ENCODE measurements around the gene SCPEP1. TPM values are rescaled to one million over a fixed set of nuclear protein-coding genes. Genes with fewer than 3 reads are reported as not detected.
A peak's percentile ranks its signal among the peaks of the same experiment; 100 is the strongest.

The SCPEP1 gene
- total and polyA plus RNA-seq, 2 of the 13 experiments (the other 11 are each of a cell fraction or from before 2014, with no cell fraction given): 24.3 to 27.3 TPM

DNA sequence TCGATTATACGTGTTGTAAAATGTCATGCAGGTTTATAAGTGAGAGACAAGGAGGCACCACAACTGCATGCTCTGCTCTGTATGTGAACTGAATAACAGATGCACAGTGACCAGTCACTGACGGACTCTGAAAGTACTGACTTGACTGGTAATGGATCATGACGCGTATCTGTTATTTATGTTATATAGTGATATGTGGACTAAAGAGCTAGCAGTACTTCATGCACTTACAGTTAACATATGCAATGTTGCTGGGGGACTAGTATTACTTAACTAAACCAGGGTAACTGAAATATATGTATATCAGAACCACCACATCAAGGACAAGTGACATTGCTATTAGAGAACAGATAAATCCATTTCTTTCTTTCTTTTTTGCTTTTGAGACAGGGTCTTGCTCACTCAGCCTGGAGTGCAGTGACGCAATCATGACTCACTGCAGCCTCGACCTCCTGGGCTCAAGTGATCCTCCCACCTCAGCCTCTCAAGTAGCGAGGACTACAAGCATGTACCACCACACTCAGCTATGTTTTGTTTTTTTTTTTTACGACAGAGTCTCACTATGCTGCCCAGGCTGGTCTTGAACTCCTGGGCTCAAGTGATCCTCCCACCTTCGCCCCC, 34.3 kb upstream of the SCPEP1 start (continued):
- TF ChIP-seq, protein P1, sequence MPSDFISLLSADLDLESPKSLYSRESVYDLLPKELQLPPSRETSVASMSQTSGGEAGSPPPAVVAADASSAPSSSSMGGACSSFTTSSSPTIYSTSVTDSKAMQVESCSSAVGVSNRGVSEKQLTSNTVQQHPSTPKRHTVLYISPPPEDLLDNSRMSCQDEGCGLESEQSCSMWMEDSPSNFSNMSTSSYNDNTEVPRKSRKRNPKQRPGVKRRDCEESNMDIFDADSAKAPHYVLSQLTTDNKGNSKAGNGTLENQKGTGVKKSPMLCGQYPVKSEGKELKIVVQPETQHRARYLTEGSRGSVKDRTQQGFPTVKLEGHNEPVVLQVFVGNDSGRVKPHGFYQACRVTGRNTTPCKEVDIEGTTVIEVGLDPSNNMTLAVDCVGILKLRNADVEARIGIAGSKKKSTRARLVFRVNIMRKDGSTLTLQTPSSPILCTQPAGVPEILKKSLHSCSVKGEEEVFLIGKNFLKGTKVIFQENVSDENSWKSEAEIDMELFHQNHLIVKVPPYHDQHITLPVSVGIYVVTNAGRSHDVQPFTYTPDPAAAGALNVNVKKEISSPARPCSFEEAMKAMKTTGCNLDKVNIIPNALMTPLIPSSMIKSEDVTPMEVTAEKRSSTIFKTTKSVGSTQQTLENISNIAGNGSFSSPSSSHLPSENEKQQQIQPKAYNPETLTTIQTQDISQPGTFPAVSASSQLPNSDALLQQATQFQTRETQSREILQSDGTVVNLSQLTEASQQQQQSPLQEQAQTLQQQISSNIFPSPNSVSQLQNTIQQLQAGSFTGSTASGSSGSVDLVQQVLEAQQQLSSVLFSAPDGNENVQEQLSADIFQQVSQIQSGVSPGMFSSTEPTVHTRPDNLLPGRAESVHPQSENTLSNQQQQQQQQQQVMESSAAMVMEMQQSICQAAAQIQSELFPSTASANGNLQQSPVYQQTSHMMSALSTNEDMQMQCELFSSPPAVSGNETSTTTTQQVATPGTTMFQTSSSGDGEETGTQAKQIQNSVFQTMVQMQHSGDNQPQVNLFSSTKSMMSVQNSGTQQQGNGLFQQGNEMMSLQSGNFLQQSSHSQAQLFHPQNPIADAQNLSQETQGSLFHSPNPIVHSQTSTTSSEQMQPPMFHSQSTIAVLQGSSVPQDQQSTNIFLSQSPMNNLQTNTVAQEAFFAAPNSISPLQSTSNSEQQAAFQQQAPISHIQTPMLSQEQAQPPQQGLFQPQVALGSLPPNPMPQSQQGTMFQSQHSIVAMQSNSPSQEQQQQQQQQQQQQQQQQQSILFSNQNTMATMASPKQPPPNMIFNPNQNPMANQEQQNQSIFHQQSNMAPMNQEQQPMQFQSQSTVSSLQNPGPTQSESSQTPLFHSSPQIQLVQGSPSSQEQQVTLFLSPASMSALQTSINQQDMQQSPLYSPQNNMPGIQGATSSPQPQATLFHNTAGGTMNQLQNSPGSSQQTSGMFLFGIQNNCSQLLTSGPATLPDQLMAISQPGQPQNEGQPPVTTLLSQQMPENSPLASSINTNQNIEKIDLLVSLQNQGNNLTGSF (CRISPR knock-in tag; IDR thresholded peaks at IDR 0.05): no peak
- TF ChIP-seq ZBTB33 (CRISPR knock-in tag; IDR thresholded peaks at IDR 0.05) (no peak), RBM22 (optimal IDR thresholded peaks at IDR 0.05; ENCODE audit: low read length) (peak; percentile 44), ISX (CRISPR knock-in tag; conservative IDR thresholded peaks at IDR 0.05) (no peak), ZBTB38 (CRISPR knock-in tag; IDR thresholded peaks at IDR 0.05) (no peak), U2AF2 (IDR thresholded peaks at IDR 0.05; ENCODE audit: low read depth, low read length) (no peak), ZNF230 (CRISPR knock-in tag; IDR thresholded peaks at IDR 0.05) (no peak), ZNF839 (CRISPR knock-in tag; IDR thresholded peaks at IDR 0.05; ENCODE audit: borderline replicate concordance) (no peak), NFE2L2 (IDR thresholded peaks at IDR 0.05; ENCODE audit: low read length) (no peak), KAT7 (CRISPR knock-in tag; IDR thresholded peaks at IDR 0.05; ENCODE audit: borderline replicate concordance) (no peak), ZBTB7B (CRISPR knock-in tag; IDR thresholded peaks at IDR 0.05) (no peak), ETV5 (CRISPR knock-in tag; IDR thresholded peaks at IDR 0.05; ENCODE audit: borderline replicate concordance) (no peak), PPARG (CRISPR knock-in tag; conservative IDR thresholded peaks at IDR 0.05) (no peak), ZNF703 (CRISPR knock-in tag; IDR thresholded peaks at IDR 0.05; ENCODE audit: borderline replicate concordance) (no peak), ZNF569 (CRISPR knock-in tag; IDR thresholded peaks at IDR 0.05; ENCODE audit: borderline replicate concordance) (no peak), ATF1 (CRISPR knock-in tag; IDR thresholded peaks at IDR 0.05) (no peak), ZKSCAN8 (CRISPR knock-in tag; IDR thresholded peaks at IDR 0.05; ENCODE audit: borderline replicate concordance) (no peak), FOSL2 (CRISPR knock-in tag; IDR thresholded peaks at IDR 0.05) (peak; percentile 61), ZBTB1 (CRISPR knock-in tag; IDR thresholded peaks at IDR 0.05; ENCODE audit: borderline replicate concordance) (no peak), ZNF878 (CRISPR knock-in tag; IDR thresholded peaks at IDR 0.05) (no peak), ZNF468 (CRISPR knock-in tag; IDR thresholded peaks at IDR 0.05) (no peak)
- TF ChIP-seq, protein P2, sequence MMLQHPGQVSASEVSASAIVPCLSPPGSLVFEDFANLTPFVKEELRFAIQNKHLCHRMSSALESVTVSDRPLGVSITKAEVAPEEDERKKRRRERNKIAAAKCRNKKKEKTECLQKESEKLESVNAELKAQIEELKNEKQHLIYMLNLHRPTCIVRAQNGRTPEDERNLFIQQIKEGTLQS (CRISPR knock-in tag; IDR thresholded peaks at IDR 0.05): 0 out of 2 replicates have a peak, but pooled peaks have one; percentile 15
- TF ChIP-seq, protein P3, sequence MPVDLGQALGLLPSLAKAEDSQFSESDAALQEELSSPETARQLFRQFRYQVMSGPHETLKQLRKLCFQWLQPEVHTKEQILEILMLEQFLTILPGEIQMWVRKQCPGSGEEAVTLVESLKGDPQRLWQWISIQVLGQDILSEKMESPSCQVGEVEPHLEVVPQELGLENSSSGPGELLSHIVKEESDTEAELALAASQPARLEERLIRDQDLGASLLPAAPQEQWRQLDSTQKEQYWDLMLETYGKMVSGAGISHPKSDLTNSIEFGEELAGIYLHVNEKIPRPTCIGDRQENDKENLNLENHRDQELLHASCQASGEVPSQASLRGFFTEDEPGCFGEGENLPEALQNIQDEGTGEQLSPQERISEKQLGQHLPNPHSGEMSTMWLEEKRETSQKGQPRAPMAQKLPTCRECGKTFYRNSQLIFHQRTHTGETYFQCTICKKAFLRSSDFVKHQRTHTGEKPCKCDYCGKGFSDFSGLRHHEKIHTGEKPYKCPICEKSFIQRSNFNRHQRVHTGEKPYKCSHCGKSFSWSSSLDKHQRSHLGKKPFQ (CRISPR knock-in tag; IDR thresholded peaks at IDR 0.05; ENCODE audit: insufficient replicate concordance): no peak
